ENCODE data around the gene TMC8. TPM values are rescaled to one million over a fixed set of nuclear protein-coding genes. Genes with fewer than 3 reads are reported as not detected.
A peak's percentile ranks its signal among the peaks of the same experiment; 100 is the strongest.

TMC8 gene, protein sequence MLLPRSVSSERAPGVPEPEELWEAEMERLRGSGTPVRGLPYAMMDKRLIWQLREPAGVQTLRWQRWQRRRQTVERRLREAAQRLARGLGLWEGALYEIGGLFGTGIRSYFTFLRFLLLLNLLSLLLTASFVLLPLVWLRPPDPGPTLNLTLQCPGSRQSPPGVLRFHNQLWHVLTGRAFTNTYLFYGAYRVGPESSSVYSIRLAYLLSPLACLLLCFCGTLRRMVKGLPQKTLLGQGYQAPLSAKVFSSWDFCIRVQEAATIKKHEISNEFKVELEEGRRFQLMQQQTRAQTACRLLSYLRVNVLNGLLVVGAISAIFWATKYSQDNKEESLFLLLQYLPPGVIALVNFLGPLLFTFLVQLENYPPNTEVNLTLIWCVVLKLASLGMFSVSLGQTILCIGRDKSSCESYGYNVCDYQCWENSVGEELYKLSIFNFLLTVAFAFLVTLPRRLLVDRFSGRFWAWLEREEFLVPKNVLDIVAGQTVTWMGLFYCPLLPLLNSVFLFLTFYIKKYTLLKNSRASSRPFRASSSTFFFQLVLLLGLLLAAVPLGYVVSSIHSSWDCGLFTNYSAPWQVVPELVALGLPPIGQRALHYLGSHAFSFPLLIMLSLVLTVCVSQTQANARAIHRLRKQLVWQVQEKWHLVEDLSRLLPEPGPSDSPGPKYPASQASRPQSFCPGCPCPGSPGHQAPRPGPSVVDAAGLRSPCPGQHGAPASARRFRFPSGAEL
- 1.2 and 2.2 TPM in 2 replicates for total RNA-seq (2014; rRNA removed; shearing (Covaris generic))
- 1.3 and 1.8 TPM in 2 replicates for polyA plus RNA-seq (2016; fragmentation: Nextera tagmentation; extraction: Ambion mirVana)
- long read RNA-seq = 0 reads

DNA sequence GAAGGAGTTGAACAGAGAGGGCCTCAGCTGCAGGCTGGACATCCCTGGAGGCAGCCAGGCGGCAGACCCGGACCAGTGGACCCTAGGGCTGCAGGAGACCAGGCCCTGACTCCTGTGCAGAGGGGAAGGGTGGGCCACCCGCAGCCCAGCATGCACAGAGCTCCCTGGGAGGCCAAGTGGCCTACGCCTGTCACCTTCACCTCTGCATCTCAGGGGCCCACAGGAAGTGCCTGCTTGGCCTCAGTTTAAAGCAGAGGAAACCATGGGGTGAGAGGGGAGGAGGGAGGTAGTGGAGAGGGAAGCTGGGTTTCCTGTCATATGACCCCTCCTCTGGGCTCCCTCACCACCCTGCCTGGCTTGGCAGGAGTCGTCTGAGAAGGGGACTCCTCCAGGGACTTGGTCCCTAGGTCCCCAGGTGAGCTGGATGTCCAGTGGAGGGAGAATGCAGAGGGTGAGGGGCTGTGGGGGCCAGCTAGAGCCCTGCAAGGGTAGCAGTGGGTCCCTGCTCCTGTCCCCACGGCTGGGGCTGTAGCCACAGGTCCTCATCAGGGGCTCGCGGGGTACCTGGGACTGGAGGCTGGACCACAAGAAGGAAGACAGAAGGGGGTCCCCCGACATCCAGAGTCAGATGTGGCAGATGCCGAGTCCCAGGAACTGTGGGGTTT lies at the start of gene TMC8:
Gene TMC8, plus strand, starts transcription at position 335 of the 665 bp plus-strand sequence. CDS start 818 bp downstream, outside the sequence.
- no peak within 1 kb of the TSS for H3K27ac ChIP-seq (ENCODE audit: low read depth)
- no peaks in the 10 kb centered on the region for H3K9me2 ChIP-seq (ENCODE audit: insufficient read depth)
- DNase-seq (ENCODE audit: low spot score) = no peak
- no peaks in the 10 kb centered on the region for H3K9me3 Mint-ChIP-seq
- H3K27me3 Mint-ChIP-seq (ENCODE audit: insufficient read depth, low read depth, poor library complexity) = peaks cover 35% of the 10 kb centered on the region
- peak within 1 kb of the TSS; percentile 81 for H3K4me2 ChIP-seq
- H2AFZ ChIP-seq = no peak within 1 kb of the TSS; the same call in 1 of the 2 replicates
- H3K36me3 Mint-ChIP-seq (ENCODE audit: low read depth) = peaks cover 2% of the 10 kb centered on the region; the same call in 1 of the 3 replicates
- ATAC-seq = no peak
- no peaks in the 10 kb centered on the region for H3K36me3 ChIP-seq (ENCODE audit: insufficient read depth)
- H3K4me1 ChIP-seq (ENCODE audit: insufficient read depth) = peaks cover 34% of the 10 kb centered on the region
- peak within 1 kb of the TSS; percentile 36; the same call in 1 of the 3 replicates for H3K4me3 Mint-ChIP-seq
- peaks cover 10% of the 10 kb centered on the region; the same call in 1 of the 2 replicates for H3F3A ChIP-seq (replicated peaks; ENCODE audit: low read depth)
- H3K4me3 ChIP-seq = peak within 1 kb of the TSS; percentile 63
- peaks cover 22% of the 10 kb centered on the region for H3K27me3 ChIP-seq (ENCODE audit: insufficient read depth)
- H4K20me1 ChIP-seq (replicated peaks; ENCODE audit: insufficient read depth) = no peaks in the 10 kb centered on the region
- no peak within 1 kb of the TSS for H3K27ac Mint-ChIP-seq
- 0 out of 2 replicates have a peak, but pooled peaks cover 5% of the 10 kb centered on the region for H3K79me2 ChIP-seq (replicated peaks; ENCODE audit: insufficient read depth)
- peaks cover 24% of the 10 kb centered on the region for H3K4me1 Mint-ChIP-seq
- TF ChIP-seq, protein P1, sequence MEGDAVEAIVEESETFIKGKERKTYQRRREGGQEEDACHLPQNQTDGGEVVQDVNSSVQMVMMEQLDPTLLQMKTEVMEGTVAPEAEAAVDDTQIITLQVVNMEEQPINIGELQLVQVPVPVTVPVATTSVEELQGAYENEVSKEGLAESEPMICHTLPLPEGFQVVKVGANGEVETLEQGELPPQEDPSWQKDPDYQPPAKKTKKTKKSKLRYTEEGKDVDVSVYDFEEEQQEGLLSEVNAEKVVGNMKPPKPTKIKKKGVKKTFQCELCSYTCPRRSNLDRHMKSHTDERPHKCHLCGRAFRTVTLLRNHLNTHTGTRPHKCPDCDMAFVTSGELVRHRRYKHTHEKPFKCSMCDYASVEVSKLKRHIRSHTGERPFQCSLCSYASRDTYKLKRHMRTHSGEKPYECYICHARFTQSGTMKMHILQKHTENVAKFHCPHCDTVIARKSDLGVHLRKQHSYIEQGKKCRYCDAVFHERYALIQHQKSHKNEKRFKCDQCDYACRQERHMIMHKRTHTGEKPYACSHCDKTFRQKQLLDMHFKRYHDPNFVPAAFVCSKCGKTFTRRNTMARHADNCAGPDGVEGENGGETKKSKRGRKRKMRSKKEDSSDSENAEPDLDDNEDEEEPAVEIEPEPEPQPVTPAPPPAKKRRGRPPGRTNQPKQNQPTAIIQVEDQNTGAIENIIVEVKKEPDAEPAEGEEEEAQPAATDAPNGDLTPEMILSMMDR (conservative IDR thresholded peaks at IDR 0.05; ENCODE audit: low read depth in 2 of 2) = no peak
- TF ChIP-seq, protein P2, sequence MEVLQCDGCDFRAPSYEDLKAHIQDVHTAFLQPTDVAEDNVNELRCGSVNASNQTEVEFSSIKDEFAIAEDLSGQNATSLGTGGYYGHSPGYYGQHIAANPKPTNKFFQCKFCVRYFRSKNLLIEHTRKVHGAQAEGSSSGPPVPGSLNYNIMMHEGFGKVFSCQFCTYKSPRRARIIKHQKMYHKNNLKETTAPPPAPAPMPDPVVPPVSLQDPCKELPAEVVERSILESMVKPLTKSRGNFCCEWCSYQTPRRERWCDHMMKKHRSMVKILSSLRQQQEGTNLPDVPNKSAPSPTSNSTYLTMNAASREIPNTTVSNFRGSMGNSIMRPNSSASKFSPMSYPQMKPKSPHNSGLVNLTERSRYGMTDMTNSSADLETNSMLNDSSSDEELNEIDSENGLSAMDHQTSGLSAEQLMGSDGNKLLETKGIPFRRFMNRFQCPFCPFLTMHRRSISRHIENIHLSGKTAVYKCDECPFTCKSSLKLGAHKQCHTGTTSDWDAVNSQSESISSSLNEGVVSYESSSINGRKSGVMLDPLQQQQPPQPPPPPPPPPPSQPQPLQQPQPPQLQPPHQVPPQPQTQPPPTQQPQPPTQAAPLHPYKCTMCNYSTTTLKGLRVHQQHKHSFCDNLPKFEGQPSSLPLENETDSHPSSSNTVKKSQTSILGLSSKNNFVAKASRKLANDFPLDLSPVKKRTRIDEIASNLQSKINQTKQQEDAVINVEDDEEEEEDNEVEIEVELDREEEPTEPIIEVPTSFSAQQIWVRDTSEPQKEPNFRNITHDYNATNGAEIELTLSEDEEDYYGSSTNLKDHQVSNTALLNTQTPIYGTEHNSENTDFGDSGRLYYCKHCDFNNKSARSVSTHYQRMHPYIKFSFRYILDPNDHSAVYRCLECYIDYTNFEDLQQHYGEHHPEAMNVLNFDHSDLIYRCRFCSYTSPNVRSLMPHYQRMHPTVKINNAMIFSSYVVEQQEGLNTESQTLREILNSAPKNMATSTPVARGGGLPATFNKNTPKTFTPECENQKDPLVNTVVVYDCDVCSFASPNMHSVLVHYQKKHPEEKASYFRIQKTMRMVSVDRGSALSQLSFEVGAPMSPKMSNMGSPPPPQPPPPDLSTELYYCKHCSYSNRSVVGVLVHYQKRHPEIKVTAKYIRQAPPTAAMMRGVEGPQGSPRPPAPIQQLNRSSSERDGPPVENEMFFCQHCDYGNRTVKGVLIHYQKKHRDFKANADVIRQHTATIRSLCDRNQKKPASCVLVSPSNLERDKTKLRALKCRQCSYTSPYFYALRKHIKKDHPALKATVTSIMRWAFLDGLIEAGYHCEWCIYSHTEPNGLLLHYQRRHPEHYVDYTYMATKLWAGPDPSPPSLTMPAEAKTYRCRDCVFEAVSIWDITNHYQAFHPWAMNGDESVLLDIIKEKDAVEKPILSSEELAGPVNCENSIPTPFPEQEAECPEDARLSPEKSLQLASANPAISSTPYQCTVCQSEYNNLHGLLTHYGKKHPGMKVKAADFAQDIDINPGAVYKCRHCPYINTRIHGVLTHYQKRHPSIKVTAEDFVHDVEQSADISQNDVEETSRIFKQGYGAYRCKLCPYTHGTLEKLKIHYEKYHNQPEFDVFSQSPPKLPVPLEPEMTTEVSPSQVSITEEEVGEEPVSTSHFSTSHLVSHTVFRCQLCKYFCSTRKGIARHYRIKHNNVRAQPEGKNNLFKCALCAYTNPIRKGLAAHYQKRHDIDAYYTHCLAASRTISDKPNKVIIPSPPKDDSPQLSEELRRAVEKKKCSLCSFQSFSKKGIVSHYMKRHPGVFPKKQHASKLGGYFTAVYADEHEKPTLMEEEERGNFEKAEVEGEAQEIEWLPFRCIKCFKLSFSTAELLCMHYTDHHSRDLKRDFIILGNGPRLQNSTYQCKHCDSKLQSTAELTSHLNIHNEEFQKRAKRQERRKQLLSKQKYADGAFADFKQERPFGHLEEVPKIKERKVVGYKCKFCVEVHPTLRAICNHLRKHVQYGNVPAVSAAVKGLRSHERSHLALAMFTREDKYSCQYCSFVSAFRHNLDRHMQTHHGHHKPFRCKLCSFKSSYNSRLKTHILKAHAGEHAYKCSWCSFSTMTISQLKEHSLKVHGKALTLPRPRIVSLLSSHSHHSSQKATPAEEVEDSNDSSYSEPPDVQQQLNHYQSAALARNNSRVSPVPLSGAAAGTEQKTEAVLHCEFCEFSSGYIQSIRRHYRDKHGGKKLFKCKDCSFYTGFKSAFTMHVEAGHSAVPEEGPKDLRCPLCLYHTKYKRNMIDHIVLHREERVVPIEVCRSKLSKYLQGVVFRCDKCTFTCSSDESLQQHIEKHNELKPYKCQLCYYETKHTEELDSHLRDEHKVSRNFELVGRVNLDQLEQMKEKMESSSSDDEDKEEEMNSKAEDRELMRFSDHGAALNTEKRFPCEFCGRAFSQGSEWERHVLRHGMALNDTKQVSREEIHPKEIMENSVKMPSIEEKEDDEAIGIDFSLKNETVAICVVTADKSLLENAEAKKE (CRISPR knock-in tag; IDR thresholded peaks at IDR 0.05) = no peak
- no peak for TF ChIP-seq JUNB (IDR thresholded peaks at IDR 0.05; ENCODE audit: unreplicated experiment)
- no peak for TF ChIP-seq STAT1 (IDR thresholded peaks at IDR 0.05; ENCODE audit: unreplicated experiment)
- no peak for TF ChIP-seq ZNF331 (CRISPR knock-in tag; IDR thresholded peaks at IDR 0.05; ENCODE audit: low read depth)
- TF ChIP-seq EZH2 (IDR thresholded peaks at IDR 0.05; ENCODE audit: low read depth, unreplicated experiment) = no peak
- TF ChIP-seq EZH2phosphoT487 (IDR thresholded peaks at IDR 0.05; ENCODE audit: unreplicated experiment) = no peak
- no peak for TF ChIP-seq CREB1 (CRISPR knock-in tag; IDR thresholded peaks at IDR 0.05; ENCODE audit: low read depth)
- TF ChIP-seq ZNF114 (CRISPR knock-in tag; IDR thresholded peaks at IDR 0.05) = no peak
- no peak for TF ChIP-seq POLR2AphosphoS5 (IDR thresholded peaks at IDR 0.05; ENCODE audit: low read depth)
- no peak for TF ChIP-seq NANOG (IDR thresholded peaks at IDR 0.05; ENCODE audit: borderline replicate concordance)
- TF ChIP-seq, protein P3, sequence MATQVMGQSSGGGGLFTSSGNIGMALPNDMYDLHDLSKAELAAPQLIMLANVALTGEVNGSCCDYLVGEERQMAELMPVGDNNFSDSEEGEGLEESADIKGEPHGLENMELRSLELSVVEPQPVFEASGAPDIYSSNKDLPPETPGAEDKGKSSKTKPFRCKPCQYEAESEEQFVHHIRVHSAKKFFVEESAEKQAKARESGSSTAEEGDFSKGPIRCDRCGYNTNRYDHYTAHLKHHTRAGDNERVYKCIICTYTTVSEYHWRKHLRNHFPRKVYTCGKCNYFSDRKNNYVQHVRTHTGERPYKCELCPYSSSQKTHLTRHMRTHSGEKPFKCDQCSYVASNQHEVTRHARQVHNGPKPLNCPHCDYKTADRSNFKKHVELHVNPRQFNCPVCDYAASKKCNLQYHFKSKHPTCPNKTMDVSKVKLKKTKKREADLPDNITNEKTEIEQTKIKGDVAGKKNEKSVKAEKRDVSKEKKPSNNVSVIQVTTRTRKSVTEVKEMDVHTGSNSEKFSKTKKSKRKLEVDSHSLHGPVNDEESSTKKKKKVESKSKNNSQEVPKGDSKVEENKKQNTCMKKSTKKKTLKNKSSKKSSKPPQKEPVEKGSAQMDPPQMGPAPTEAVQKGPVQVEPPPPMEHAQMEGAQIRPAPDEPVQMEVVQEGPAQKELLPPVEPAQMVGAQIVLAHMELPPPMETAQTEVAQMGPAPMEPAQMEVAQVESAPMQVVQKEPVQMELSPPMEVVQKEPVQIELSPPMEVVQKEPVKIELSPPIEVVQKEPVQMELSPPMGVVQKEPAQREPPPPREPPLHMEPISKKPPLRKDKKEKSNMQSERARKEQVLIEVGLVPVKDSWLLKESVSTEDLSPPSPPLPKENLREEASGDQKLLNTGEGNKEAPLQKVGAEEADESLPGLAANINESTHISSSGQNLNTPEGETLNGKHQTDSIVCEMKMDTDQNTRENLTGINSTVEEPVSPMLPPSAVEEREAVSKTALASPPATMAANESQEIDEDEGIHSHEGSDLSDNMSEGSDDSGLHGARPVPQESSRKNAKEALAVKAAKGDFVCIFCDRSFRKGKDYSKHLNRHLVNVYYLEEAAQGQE (IDR thresholded peaks at IDR 0.05; ENCODE audit: unreplicated experiment) = no peak

All from GM23338 (cell line).